GM12878 (cell line): Measurements from ENCODE around the gene ADGRV1. TPM values are rescaled to one million over a fixed set of nuclear protein-coding genes. Genes with fewer than 3 reads are reported as not detected.

Experiments
- ATAC-seq: fragments of 200-7000 bp; cut with Tn5 transposase; 3 replicates; pipeline ENCODE4 v1.9.1; 2020; ENCODE audit warnings: mild to moderate bottlenecking, moderate library complexity
- BruUV-seq: library from RNA; stranded (reverse); fragments of 400-500 nt; replicated peaks from 2 replicates; lab custom pipeline; 2021; lab: Mats Ljungman, UMichigan
- CTCF ChIA-PET: fragments of 300-600 bp; sonication (Branson Sonifier 250); formaldehyde crosslinking; extraction: SDS; loops from one replicate; lab custom pipeline; 2021; ENCODE audit warnings: inconsistent platforms; lab: Yijun Ruan, JAX
- POLR2A ChIA-PET: fragments of 350-600 bp; formaldehyde crosslinking; extraction: SDS; loops from one replicate; lab custom pipeline; 2021; ENCODE audit warnings: inconsistent platforms; lab: Charles Lee
- RAD21 ChIA-PET: fragments of 300-600 bp; sonication (Branson Sonifier 250); formaldehyde crosslinking; loops from one replicate; lab custom pipeline; 2023; ENCODE audit warnings: antibody characterized with exemption; ENCODE audit not compliant: unreplicated experiment; lab: Charles Lee
- SMC1A ChIA-PET: fragments of 300-600 bp; sonication (Branson Sonifier 250); formaldehyde crosslinking; loops from one replicate; lab custom pipeline; 2023; ENCODE audit not compliant: unreplicated experiment, uncharacterized antibody; lab: Charles Lee
- DNase-seq: peaks from one replicate; pipeline ENCODE4 v3.0.0-alpha.2; 2011; ENCODE audit warnings: low read depth, low spot score
- FAIRE-seq: peaks from 3 replicates; lab custom pipeline; 2011; peaks lifted over from hg19 to GRCh38; lab: Jason Lieb, UNC
- H2AFZ ChIP-seq: 2 replicates; pipeline ENCODE4 v1.6.0; 2011; ENCODE audit warnings: low read depth, low read length, control low read depth; ENCODE audit not compliant: control insufficient read depth
- H3K27ac ChIP-seq: 2 replicates; pipeline ENCODE4 v1.5.1; 2011; ENCODE audit warnings: control low read depth; ENCODE audit not compliant: control insufficient read depth, insufficient read depth
- H3K27me3 ChIP-seq, 2 experiments: replicated peaks in 1 of 2; 2 replicates each; pipeline versions ENCODE4 v1.6.0 to v1.6.1; 2011; ENCODE audit warnings: low read length in 1 of 2; ENCODE audit not compliant: control insufficient read depth in 2 of 2, insufficient read depth in 2 of 2
- H3K36me3 ChIP-seq, 2 experiments: 2 replicates each; pipeline ENCODE4 v1.5.1; 2011; ENCODE audit warnings: low read length in 1 of 2; ENCODE audit not compliant: control insufficient read depth in 2 of 2, insufficient read depth in 2 of 2
- H3K4me1 ChIP-seq: 2 replicates; pipeline ENCODE4 v1.6.1; 2011; ENCODE audit warnings: mild to moderate bottlenecking, low read length, moderate library complexity, mixed read lengths; ENCODE audit not compliant: control insufficient read depth, insufficient read depth
- H3K4me2 ChIP-seq: 2 replicates; pipeline ENCODE4 v1.6.0; 2011; ENCODE audit warnings: control low read depth; ENCODE audit not compliant: control insufficient read depth, insufficient read depth
- H3K4me3 ChIP-seq: fragments of 200-600 bp; sonication (generic); 2 replicates; pipeline ENCODE4 v1.5.1; 2016
- H3K79me2 ChIP-seq: 2 replicates; pipeline ENCODE4 v1.6.0; 2011; ENCODE audit warnings: low read length; ENCODE audit not compliant: control insufficient read depth, insufficient read depth
- H3K9ac ChIP-seq: 2 replicates; pipeline ENCODE4 v1.8.0; 2011; ENCODE audit warnings: low read length, control low read depth, mixed read lengths; ENCODE audit not compliant: control insufficient read depth, insufficient read depth
- H3K9me3 ChIP-seq: replicated peaks from 3 replicates; pipeline ENCODE4 v1.5.1; 2011; ENCODE audit warnings: mild to moderate bottlenecking, low read length; ENCODE audit not compliant: control insufficient read depth, insufficient read depth
- H4K20me1 ChIP-seq: 2 replicates; pipeline ENCODE4 v1.6.0; 2011; ENCODE audit not compliant: control insufficient read depth, insufficient read depth
- EZH2 ChIP-seq: IDR thresholded peaks from 2 replicates; pipeline ENCODE4 v1.6.1; 2012; ENCODE audit warnings: low read depth, mild to moderate bottlenecking, control low read depth, inconsistent platforms, low read length, borderline replicate concordance; ENCODE audit not compliant: control insufficient read depth
- MTA2 ChIP-seq: fragments of 450-650 bp; IDR thresholded peaks from 2 replicates; pipeline ENCODE4 v1.6.1; 2016; ENCODE audit warnings: low read depth, mild to moderate bottlenecking, moderate library complexity
- NFIC ChIP-seq: IDR thresholded peaks from 2 replicates; pipeline ENCODE4 v1.6.1; 2012; ENCODE audit warnings: low read depth, mild to moderate bottlenecking, inconsistent platforms, low read length, moderate library complexity
- PAX5 ChIP-seq: IDR thresholded peaks from 2 replicates; pipeline ENCODE4 v1.6.1; 2011; ENCODE audit warnings: low read depth, low read length, borderline replicate concordance
- POLR2AphosphoS2 ChIP-seq: IDR thresholded peaks from 2 replicates; pipeline ENCODE4 v1.6.1; 2011; ENCODE audit warnings: low read depth, mild to moderate bottlenecking, low read length, improper control_type of control experiment, moderate library complexity
- TCF7 ChIP-seq: IDR thresholded peaks from 2 replicates; pipeline ENCODE4 v1.6.1; 2014; ENCODE audit warnings: antibody characterized with exemption, borderline replicate concordance
- WRNIP1 ChIP-seq: IDR thresholded peaks from 2 replicates; pipeline ENCODE4 v1.6.1; 2011; ENCODE audit warnings: low read depth, low read length, improper control_type of control experiment, borderline replicate concordance
- ZNF622 ChIP-seq: fragments of 450-650 bp; IDR thresholded peaks from 2 replicates; pipeline ENCODE4 v1.6.1; 2017; ENCODE audit warnings: mild to moderate bottlenecking, inconsistent platforms
- WGBS: methylation state at CpG from one replicate; pipeline ENCODE4 v1.1.6; 2016; ENCODE audit warnings: low lambda C conversion rate; ENCODE audit not compliant: insufficient replicate concordance, insufficient coverage; ENCODE audit errors: missing lambda C conversion rate; 5-methylcytosine and 5-hydroxymethylcytosine counted together
- in situ Hi-C: fragments of 300-500 bp; cut with MboI; formaldehyde crosslinking; loops from 9 replicates; pipeline ENCODE4 v1.14.3; 2018; ENCODE audit warnings: mixed read lengths
- intact Hi-C: fragments of 100-400 bp; cut with micrococcal nuclease; formaldehyde crosslinking; loops from one replicate; pipeline ENCODE4 v1.14.2; 2022; ENCODE audit not compliant: unreplicated experiment
- polyA plus RNA-seq, 11 experiments: library from polyadenylated mRNA; depleted of rRNA in 4 of 11; unstranded in 6 of 11; stranded (reverse) in 5 of 11; fragments of >200 nt; fragmentation: Nextera tagmentation in 4 of 11; fragmentation: Illumina TruSeq in 1 of 11; extraction: Ambion mirVana in 4 of 11; extraction: Trizol in 1 of 11; gene quantifications; 1 replicate in 1 of 11; 2 replicates in 10 of 11; pipeline versions ENCODE4 v1.2.1 to v1.2.3, GENCODE V29; 2011 to 2016; ENCODE audit warnings: inconsistent platforms in 2 of 11, missing spikeins in 2 of 11, low read depth in 1 of 11
- total RNA-seq, 4 experiments: library from RNA; depleted of rRNA in 3 of 4; stranded (reverse); fragments of >200 nt in 3 of 4; fragmentation: Illumina TruSeq in 1 of 4; extraction: Trizol in 1 of 4; gene quantifications; 2 replicates each; pipeline versions ENCODE4 v1.2.1 to v1.2.3, GENCODE V29; 2013 to 2021
- TF ChIP-seq, protein P1 (sequence below): fragments of 450-650 bp; IDR thresholded peaks from 2 replicates; pipeline ENCODE4 v1.6.1; 2014; ENCODE audit warnings: mild to moderate bottlenecking
- TF ChIP-seq, protein P2 (sequence below): fragments of 450-650 bp; IDR thresholded peaks from 2 replicates; pipeline ENCODE4 v1.6.1; 2017; ENCODE audit warnings: antibody characterized with exemption, mild to moderate bottlenecking, moderate library complexity

Gene ADGRV1
- total and polyA plus RNA-seq, 10 of the 15 experiments (the other 5 are each of a cell fraction or from before 2014, with no cell fraction given): 0.04 to 8.1 (median 0.16) TPM; not detected in 1

DNA sequence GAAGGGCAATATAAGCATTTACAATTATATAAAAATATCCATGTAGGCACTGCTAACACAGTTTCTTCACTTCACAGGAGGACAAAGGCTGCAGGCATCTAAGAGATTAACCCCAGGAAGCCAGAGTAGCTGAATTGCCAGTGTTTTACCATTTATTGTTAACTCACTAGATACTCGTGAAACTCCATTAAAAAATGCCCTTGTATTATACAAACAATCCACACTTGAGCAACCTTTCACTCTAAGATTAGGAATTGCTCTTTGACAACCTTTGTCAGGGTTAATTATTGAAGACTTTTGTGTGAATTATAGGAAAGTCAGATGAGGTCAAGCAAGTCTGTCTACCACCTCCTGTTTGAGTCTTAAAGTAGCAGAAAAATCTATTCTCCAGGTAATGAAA lies 317.8 kb downstream of the ADGRV1 start (continued):
- TF ChIP-seq, protein P1, sequence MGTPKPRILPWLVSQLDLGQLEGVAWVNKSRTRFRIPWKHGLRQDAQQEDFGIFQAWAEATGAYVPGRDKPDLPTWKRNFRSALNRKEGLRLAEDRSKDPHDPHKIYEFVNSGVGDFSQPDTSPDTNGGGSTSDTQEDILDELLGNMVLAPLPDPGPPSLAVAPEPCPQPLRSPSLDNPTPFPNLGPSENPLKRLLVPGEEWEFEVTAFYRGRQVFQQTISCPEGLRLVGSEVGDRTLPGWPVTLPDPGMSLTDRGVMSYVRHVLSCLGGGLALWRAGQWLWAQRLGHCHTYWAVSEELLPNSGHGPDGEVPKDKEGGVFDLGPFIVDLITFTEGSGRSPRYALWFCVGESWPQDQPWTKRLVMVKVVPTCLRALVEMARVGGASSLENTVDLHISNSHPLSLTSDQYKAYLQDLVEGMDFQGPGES: no peak
- no peak for TF ChIP-seq EZH2
- TF ChIP-seq POLR2AphosphoS2: no peak
- no peak for TF ChIP-seq TCF7
- no peak for TF ChIP-seq MTA2
- TF ChIP-seq PAX5: no peak

DNA sequence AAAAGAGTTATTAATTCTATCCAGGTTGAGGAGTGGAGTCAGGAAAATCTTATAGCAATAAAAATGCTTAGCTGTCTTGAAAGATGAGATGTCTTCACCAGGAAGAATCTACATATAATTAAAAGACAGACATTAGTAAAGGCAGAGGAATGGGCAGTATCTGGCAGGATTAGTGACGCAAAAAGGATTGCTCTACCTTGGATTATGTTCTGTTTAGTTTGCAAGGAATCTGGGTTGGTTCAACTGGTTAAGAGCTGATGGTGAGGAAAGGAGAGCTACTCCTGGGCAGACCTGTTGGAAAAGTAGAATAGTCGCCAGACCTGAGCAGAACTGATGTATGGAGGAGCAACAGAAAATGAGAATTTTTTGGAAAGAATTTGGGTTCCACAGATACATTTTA lies 318.5 kb downstream of the ADGRV1 start:
- no peaks in the 10 kb centered on the region for H3K27me3 ChIP-seq
- H3K79me2 ChIP-seq: no peaks in the 10 kb centered on the region
- no peak overlapping the region for H3K27ac ChIP-seq
- no peaks in the 10 kb centered on the region for H3K9me3 ChIP-seq
- POLR2A ChIA-PET: no interaction called here
- no peak overlapping the region for H3K4me3 ChIP-seq
- H3K4me1 ChIP-seq: no peaks in the 10 kb centered on the region
- TF ChIP-seq WRNIP1 (no peak), ZNF622 (no peak), NFIC (no peak)
- TF ChIP-seq, protein P2, sequence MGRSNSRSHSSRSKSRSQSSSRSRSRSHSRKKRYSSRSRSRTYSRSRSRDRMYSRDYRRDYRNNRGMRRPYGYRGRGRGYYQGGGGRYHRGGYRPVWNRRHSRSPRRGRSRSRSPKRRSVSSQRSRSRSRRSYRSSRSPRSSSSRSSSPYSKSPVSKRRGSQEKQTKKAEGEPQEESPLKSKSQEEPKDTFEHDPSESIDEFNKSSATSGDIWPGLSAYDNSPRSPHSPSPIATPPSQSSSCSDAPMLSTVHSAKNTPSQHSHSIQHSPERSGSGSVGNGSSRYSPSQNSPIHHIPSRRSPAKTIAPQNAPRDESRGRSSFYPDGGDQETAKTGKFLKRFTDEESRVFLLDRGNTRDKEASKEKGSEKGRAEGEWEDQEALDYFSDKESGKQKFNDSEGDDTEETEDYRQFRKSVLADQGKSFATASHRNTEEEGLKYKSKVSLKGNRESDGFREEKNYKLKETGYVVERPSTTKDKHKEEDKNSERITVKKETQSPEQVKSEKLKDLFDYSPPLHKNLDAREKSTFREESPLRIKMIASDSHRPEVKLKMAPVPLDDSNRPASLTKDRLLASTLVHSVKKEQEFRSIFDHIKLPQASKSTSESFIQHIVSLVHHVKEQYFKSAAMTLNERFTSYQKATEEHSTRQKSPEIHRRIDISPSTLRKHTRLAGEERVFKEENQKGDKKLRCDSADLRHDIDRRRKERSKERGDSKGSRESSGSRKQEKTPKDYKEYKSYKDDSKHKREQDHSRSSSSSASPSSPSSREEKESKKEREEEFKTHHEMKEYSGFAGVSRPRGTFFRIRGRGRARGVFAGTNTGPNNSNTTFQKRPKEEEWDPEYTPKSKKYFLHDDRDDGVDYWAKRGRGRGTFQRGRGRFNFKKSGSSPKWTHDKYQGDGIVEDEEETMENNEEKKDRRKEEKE: no peak
- no peak for FAIRE-seq
- DNase-seq: no peak
- intact Hi-C loops (no loop called here), in situ Hi-C loops (no loop called here)
- H3K9ac ChIP-seq: no peak overlapping the region
- H2AFZ ChIP-seq: no peak overlapping the region
- no peaks in the 10 kb centered on the region for H4K20me1 ChIP-seq
- RAD21 ChIA-PET: no interaction called here
- WGBS: 48% methylated on average over 2 of the region's 2 CpGs
- no peak for ATAC-seq
- BruUV-seq: no TSS peak
- H3K4me2 ChIP-seq: no peak overlapping the region
- CTCF ChIA-PET: no interaction called here
- H3K36me3 ChIP-seq: no peaks in the 10 kb centered on the region
- SMC1A ChIA-PET: no interaction called here
